ENCODE results near the gene AGAP1. TPM values are rescaled to one million over a fixed set of nuclear protein-coding genes. Genes with fewer than 3 reads are reported as not detected.

Gene AGAP1
- total RNA-seq, 1 experiment from 2014 or later: 25.8 TPM

GRCh38 chr2:235851828-235852525 is 358.1 kb downstream of the AGAP1 start:
- H2BK20ac ChIP-seq (ENCODE audit: low read depth, low read length, poor library complexity, severe bottlenecking): no peak overlapping the region
- H3K4me1 ChIP-seq (ENCODE audit: insufficient read depth, low read length): no peaks in the 10 kb centered on the region
- no peak overlapping the region for H4K8ac ChIP-seq (replicated peaks; ENCODE audit: insufficient read length, low read depth, low read length)
- TF ChIP-seq CTCF (conservative IDR thresholded peaks at IDR 0.05): no peak
- no peak overlapping the region for H3K23ac ChIP-seq (ENCODE audit: insufficient read length, low read depth, low read length)
- H3K56ac ChIP-seq (ENCODE audit: insufficient read length, low read depth, low read length): no peak overlapping the region
- H2BK15ac ChIP-seq (ENCODE audit: low read depth, low read length): no peak overlapping the region
- no peak overlapping the region for H3K27ac ChIP-seq (ENCODE audit: insufficient read length, low read depth, low read length)
- H2BK120ac ChIP-seq (ENCODE audit: low read depth, low read length, poor library complexity, severe bottlenecking): no peak overlapping the region
- Mint-ChIP-seq H3K4me3 (no peak overlapping the region), H3K36me3 (ENCODE audit: insufficient read depth in 1 of 3, low read depth in 3 of 3) (no peaks in the 10 kb centered on the region), H3K9me3 (no peaks in the 10 kb centered on the region), H3K27me3 (ENCODE audit: low read depth) (no peaks in the 10 kb centered on the region), H3K4me1 (peaks cover 36 to 46% of the 10 kb centered on the region in 2 experiments), H3K27ac (no peak overlapping the region)
- H3K14ac ChIP-seq (ENCODE audit: insufficient read depth, low read length): no peak overlapping the region
- H3K9me3 ChIP-seq (ENCODE audit: control insufficient read depth, low read depth, low read length): no peaks in the 10 kb centered on the region
- H4K5ac ChIP-seq (ENCODE audit: insufficient read length, low read depth, low read length): no peak overlapping the region
- no peak overlapping the region for H3K4ac ChIP-seq (ENCODE audit: low read depth, low read length)
- no peak overlapping the region for H2BK5ac ChIP-seq (ENCODE audit: insufficient read length, low read length)
- H2BK12ac ChIP-seq (ENCODE audit: insufficient read length, low read depth, low read length): no peak overlapping the region
- H4K91ac ChIP-seq (ENCODE audit: insufficient read length, low read depth, low read length): no peak overlapping the region
- WGBS (ENCODE audit: extremely low coverage, insufficient read length, low lambda C conversion rate): no CpG with 5 or more reads among the region's 26 CpGs
- H2AK5ac ChIP-seq (ENCODE audit: insufficient read length, low read length): no peak overlapping the region
- no peaks in the 10 kb centered on the region for H4K20me1 ChIP-seq (ENCODE audit: control insufficient read depth, insufficient read depth, insufficient read length)
- H3K9ac ChIP-seq (ENCODE audit: extremely low read depth, insufficient read length, low read length): no peak overlapping the region
- H3K4me2 ChIP-seq (ENCODE audit: insufficient read depth, insufficient read length, low read length): no peak overlapping the region
- H3K79me2 ChIP-seq (ENCODE audit: insufficient read depth, low read length): no peaks in the 10 kb centered on the region
- H3K27me3 ChIP-seq (ENCODE audit: insufficient read depth, low read length): no peaks in the 10 kb centered on the region
- no peak overlapping the region for H2AFZ ChIP-seq (ENCODE audit: low read length)
- no peak overlapping the region for H3T11ph ChIP-seq (ENCODE audit: low read length)
- H3K23me2 ChIP-seq (ENCODE audit: insufficient read length, low read depth, low read length, poor library complexity, severe bottlenecking): no peaks in the 10 kb centered on the region
- no peak overlapping the region for H3K18ac ChIP-seq (ENCODE audit: insufficient read length, low read depth, low read length)
- H3K79me1 ChIP-seq (ENCODE audit: insufficient read depth, low read depth, low read length, poor library complexity, severe bottlenecking): no peaks in the 10 kb centered on the region
- no peak for DNase-seq

All from H9 (cell line).